K562 (cell line): ENCODE data around the gene NFATC4. TPM values are rescaled to one million over a fixed set of nuclear protein-coding genes. Genes with fewer than 3 reads are reported as not detected.

Experiments
- ATAC-seq: fragments of 200-7000 bp; cut with Tn5 transposase; 3 replicates; pipeline ENCODE4 v1.9.1; 2020; ENCODE audit warnings: moderate library complexity
- BruUV-seq: library from RNA; stranded (reverse); fragments of 400-500 nt; replicated peaks from 2 replicates; lab custom pipeline; 2021; lab: Mats Ljungman, UMichigan
- CTCF ChIA-PET: fragments of 300-600 bp; formaldehyde crosslinking; extraction: SDS; loops from one replicate; lab custom pipeline; 2021; ENCODE audit warnings: low intra/inter-chr PET ratio; lab: Yijun Ruan, JAX
- POLR2A ChIA-PET: fragments of 300-600, 350-650 bp; sonication (Branson Sonifier 250); formaldehyde crosslinking; extraction: SDS; loops from one replicate; lab custom pipeline; 2021; ENCODE audit warnings: antibody characterized with exemption, inconsistent platforms; lab: Yijun Ruan, JAX
- DNase-seq, 4 experiments: peaks; one replicate each; pipeline versions ENCODE4 v3.0.0 to v3.0.0-alpha.2; 2011 to 2018; ENCODE audit warnings: low spot score in 3 of 4, mixed read lengths in 3 of 4; ENCODE audit errors: extremely low read depth in 1 of 4
- FAIRE-seq: peaks from 2 replicates; lab custom pipeline; 2011; peaks lifted over from hg19 to GRCh38; lab: Jason Lieb, UNC
- H2AFZ ChIP-seq: 2 replicates; pipeline ENCODE4 v1.6.0; 2011; ENCODE audit warnings: low read depth, low read length, control low read depth, inconsistent platforms
- H3K27ac ChIP-seq: fragments of 200-600 bp; 3 replicates; pipeline ENCODE4 v1.8.0; 2011; ENCODE audit warnings: low read depth, mild to moderate bottlenecking, control low read depth, inconsistent platforms, low read length, moderate library complexity, mixed read lengths; ENCODE audit errors: extremely low read depth
- H3K27me3 ChIP-seq, 2 experiments: fragments of 300-600 bp in 1 of 2; 2 replicates in 1 of 2; 3 replicates in 1 of 2; pipeline versions ENCODE4 v1.6.0 to v1.8.0; 2011; ENCODE audit warnings: inconsistent platforms in 2 of 2, low read length in 2 of 2, mild to moderate bottlenecking in 1 of 2, mixed read lengths in 1 of 2, moderate library complexity in 1 of 2; ENCODE audit not compliant: control insufficient read depth in 2 of 2, insufficient read depth in 2 of 2
- H3K36me3 ChIP-seq: fragments of 300-600 bp; 3 replicates; pipeline ENCODE4 v1.8.0; 2011; ENCODE audit warnings: mild to moderate bottlenecking, low read length, inconsistent platforms; ENCODE audit not compliant: control insufficient read depth, insufficient read depth
- H3K4me1 ChIP-seq, 2 experiments: fragments of 200-600 bp in 1 of 2; replicated peaks in 1 of 2; 2 replicates in 1 of 2; 3 replicates in 1 of 2; pipeline versions ENCODE4 v1.5.1 to v1.8.0; 2011; ENCODE audit warnings: inconsistent platforms in 2 of 2, low read length in 2 of 2, mild to moderate bottlenecking in 1 of 2, mixed read lengths in 1 of 2, moderate library complexity in 1 of 2; ENCODE audit not compliant: control insufficient read depth in 2 of 2, insufficient read depth in 2 of 2
- H3K4me2 ChIP-seq: 2 replicates; pipeline ENCODE4 v1.6.1; 2011; ENCODE audit warnings: low read length, control low read depth, inconsistent platforms, mixed read lengths; ENCODE audit not compliant: insufficient read depth
- H3K4me3 ChIP-seq: fragments of 200-600 bp; sonication (generic), shearing (Covaris generic); 2 replicates; pipeline ENCODE4 v1.5.1; 2016; ENCODE audit warnings: control low read depth, inconsistent platforms
- H3K79me2 ChIP-seq: fragments of 200-600 bp; 3 replicates; pipeline ENCODE4 v1.8.0; 2011; ENCODE audit warnings: low read length, inconsistent platforms; ENCODE audit not compliant: control insufficient read depth, insufficient read depth
- H3K9ac ChIP-seq, 2 experiments: 2 replicates each; pipeline versions ENCODE4 v1.6.0 to v1.6.1; 2011; ENCODE audit warnings: low read depth in 2 of 2, low read length in 2 of 2, control low read depth in 1 of 2, inconsistent platforms in 1 of 2, mild to moderate bottlenecking in 1 of 2, mixed read lengths in 1 of 2; ENCODE audit not compliant: insufficient read depth in 1 of 2
- H3K9me1 ChIP-seq: one replicate; pipeline ENCODE4 v1.6.0; 2011; ENCODE audit warnings: inconsistent platforms, mild to moderate bottlenecking, low read length, moderate library complexity; ENCODE audit not compliant: control insufficient read depth, insufficient read depth
- H3K9me3 ChIP-seq: replicated peaks from 2 replicates; pipeline ENCODE4 v1.5.1; 2011; ENCODE audit warnings: low read depth, low read length, inconsistent platforms; ENCODE audit not compliant: control insufficient read depth, insufficient read depth
- H4K20me1 ChIP-seq: replicated peaks from 2 replicates; pipeline ENCODE4 v1.6.1; 2011; ENCODE audit warnings: low read length, inconsistent platforms, mixed read lengths; ENCODE audit not compliant: control insufficient read depth, insufficient read depth
- CBX8 ChIP-seq: fragments of 200-600 bp; sonication (generic); IDR thresholded peaks from 2 replicates; pipeline ENCODE4 v1.6.1; 2012; ENCODE audit warnings: borderline replicate concordance, mixed run types, low read depth, mild to moderate bottlenecking, moderate library complexity, mixed read lengths, low read length, control low read depth, inconsistent platforms; ENCODE audit not compliant: poor library complexity, severe bottlenecking; ENCODE audit errors: extremely low read depth
- RAD51 ChIP-seq: fragments of 450-650 bp; IDR thresholded peaks from 2 replicates; pipeline ENCODE4 v1.7.1; 2016; ENCODE audit warnings: low read depth, mild to moderate bottlenecking, borderline replicate concordance
- ZC3H4 ChIP-seq: sonication (generic); formaldehyde crosslinking; IDR thresholded peaks from 2 replicates; pipeline ENCODE4 v1.9.0; 2021; ENCODE audit warnings: missing genetic modification reagents, borderline replicate concordance
- ZKSCAN1 ChIP-seq: fragments of 150-350 bp; IDR thresholded peaks from 2 replicates; pipeline ENCODE4 v1.6.1; 2016; ENCODE audit warnings: low read depth, low read length
- WGBS: fragments of 100-300 bp; shearing (Covaris generic); methylation state at CpG from one replicate; pipeline ENCODE4 v1.1.6; 2016; ENCODE audit warnings: low coverage, mixed read lengths; ENCODE audit not compliant: insufficient coverage; ENCODE audit errors: missing lambda C conversion rate; 5-methylcytosine and 5-hydroxymethylcytosine counted together
- in situ Hi-C: fragments of 300-500 bp; cut with MboI; formaldehyde crosslinking; loops from 4 replicates; pipeline ENCODE4 v1.15.0; 2018; ENCODE audit warnings: inconsistent platforms, mixed read lengths
- intact Hi-C: fragments of 100-400 bp; cut with micrococcal nuclease; formaldehyde crosslinking; loops from 2 replicates; pipeline ENCODE4 v1.14.2; 2022
- polyA plus RNA-seq, 8 experiments: library from polyadenylated mRNA; depleted of rRNA in 4 of 8; stranded (reverse) in 5 of 8; unstranded in 3 of 8; fragments of >200 nt; fragmentation: Nextera tagmentation in 2 of 8; fragmentation: Illumina TruSeq in 1 of 8; extraction: Ambion mirVana in 2 of 8; extraction: Trizol in 1 of 8; gene quantifications; 2 replicates each; pipeline versions ENCODE4 v1.2.1 to v1.2.3, GENCODE V29; 2011 to 2014; ENCODE audit warnings: inconsistent platforms in 1 of 8, missing spikeins in 1 of 8
- total RNA-seq, 7 experiments: library from RNA; depleted of rRNA in 6 of 7; stranded (reverse); fragments of >200 nt in 6 of 7; fragmentation: Illumina TruSeq in 2 of 7; extraction: Trizol in 2 of 7; gene quantifications; 2 replicates each; pipeline versions ENCODE4 v1.2.1 to v1.2.3, GENCODE V29; 2011 to 2021; ENCODE audit warnings: low replicate concordance in 1 of 7

Gene NFATC4
- total and polyA plus RNA-seq, 9 of the 15 experiments (the other 6 are each of a cell fraction or from before 2014, with no cell fraction given): 0.25 to 3.8 (median 0.78) TPM; not detected in 1

- CTCF ChIA-PET: no interaction called here
- Histone ChIP-seq H3K4me1 (peaks cover 12 to 49% of the 10 kb centered on the region in 2 experiments; a peak in 4 of 5 replicates), H3K36me3 (no peaks in the 10 kb centered on the region), H3K4me3 (no peak overlapping the region), H3K4me2 (no peak overlapping the region), H4K20me1 (no peaks in the 10 kb centered on the region)
- TF ChIP-seq RAD51: no peak
- TF ChIP-seq ZC3H4 (CRISPR knock-in tag): no peak
- no peak for TF ChIP-seq ZKSCAN1
- no peak for TF ChIP-seq CBX8
- TF ChIP-seq, all 486 proteins: peak for 0
- intact Hi-C loops (loop anchor here (5.0 kb wide), 1 partner anchor 38 kb away; no protein-coding TSS in a partner anchor), in situ Hi-C loops (no loop called here)
- Histone ChIP-seq H3K9me3 (no peaks in the 10 kb centered on the region), H3K27me3 (no peaks in the 10 kb centered on the region), H3K9me1 (no peaks in the 10 kb centered on the region), H3K79me2 (no peaks in the 10 kb centered on the region), H3K9ac (no peak overlapping the region), H2AFZ (no peak overlapping the region), H3K27ac (no peak overlapping the region)
- DNase-seq: no peak
- BruUV-seq: no TSS peak
- no peak for FAIRE-seq
- POLR2A ChIA-PET: interaction anchor here (1.7 kb wide), 1 partner anchor 9 kb away, joined by 6 read pairs; no protein-coding TSS in a partner anchor
- 50% methylated on average over 10 of the region's 32 CpGs for WGBS
- no peak for ATAC-seq
Measured at GRCh38 chr14:24369907-24370687, 2.1 kb downstream of the NFATC4 start.
